Fibroblast of villous mesenchyme (primary cell): Measurements from ENCODE around the gene RBFOX2. TPM values are rescaled to one million over a fixed set of nuclear protein-coding genes. Genes with fewer than 3 reads are reported as not detected.

Source experiments
- DNase-seq: peaks from one replicate; pipeline ENCODE4 v3.0.0-alpha.2; 2010; ENCODE audit warnings: low read depth
- H3K4me3 ChIP-seq: 2 replicates; pipeline ENCODE4 v1.5.1; 2011; ENCODE audit warnings: low read depth, mild to moderate bottlenecking, low read length
- CTCF ChIP-seq: IDR thresholded peaks from 2 replicates; pipeline ENCODE4 v1.5.1; 2012; ENCODE audit warnings: low read depth, mild to moderate bottlenecking, low read length; ENCODE audit not compliant: insufficient read depth
- total RNA-seq: library from RNA; depleted of rRNA; stranded (reverse); fragments of >200 nt; gene quantifications from 2 replicates; pipeline ENCODE4 v1.2.3, GENCODE V29; 2012

Gene RBFOX2
- total RNA-seq, 1 donor: 174 TPM

- no peak overlapping the region for H3K4me3 ChIP-seq
- no peak for TF ChIP-seq CTCF
- DNase-seq: no peak
Measured at GRCh38 chr22:35940166-35940565, 88.5 kb downstream of the RBFOX2 start.

- no peak for DNase-seq
- no peak overlapping the region for H3K4me3 ChIP-seq
- TF ChIP-seq CTCF: no peak
Measured at GRCh38 chr22:35938226-35938625, 90.4 kb downstream of the RBFOX2 start.

GRCh38 chr22:35930933-35931332 lies 97.7 kb downstream of the RBFOX2 start:
- peak; percentile 84 for DNase-seq
- H3K4me3 ChIP-seq: no peak overlapping the region
- TF ChIP-seq CTCF: peak; percentile 79

GRCh38 chr22:35928285-35928798 lies 100.3 kb downstream of the RBFOX2 start:
- no peak overlapping the region for H3K4me3 ChIP-seq
- DNase-seq: no peak
- TF ChIP-seq CTCF: no peak

- H3K4me3 ChIP-seq: no peak overlapping the region
- no peak for TF ChIP-seq CTCF
- no peak for DNase-seq
Measured at GRCh38 chr22:35923026-35923425, 105.6 kb downstream of the RBFOX2 start.

GRCh38 chr22:35921777-35922176 lies 106.8 kb downstream of the RBFOX2 start:
- TF ChIP-seq CTCF: peak; percentile 60
- H3K4me3 ChIP-seq: no peak overlapping the region
- peak; percentile 94 for DNase-seq

- TF ChIP-seq CTCF: no peak
- DNase-seq: no peak
- H3K4me3 ChIP-seq: no peak overlapping the region
Measured at GRCh38 chr22:35921044-35921443, 107.6 kb downstream of the RBFOX2 start.
